Measurements from ENCODE around the gene MTF2. TPM values are rescaled to one million over a fixed set of nuclear protein-coding genes. Genes with fewer than 3 reads are reported as not detected.

MTF2 gene
- total and polyA plus RNA-seq, 3 donors from 2014 or later = 32.2 to 68.3 (median 57.4) TPM

GRCh38 chr1:93120614-93121013 is 41.5 kb downstream of the MTF2 start:
- H3K4me1 ChIP-seq = peaks cover 3% of the 10 kb centered on the region
- no peak overlapping the region for H3K4me3 ChIP-seq
- H3K27ac ChIP-seq = no peak overlapping the region
- H3K27me3 ChIP-seq = no peaks in the 10 kb centered on the region
- H3K36me3 ChIP-seq (ENCODE audit: low read depth, missing control alignments) = no peaks in the 10 kb centered on the region
- intact Hi-C loops (cut with DNase I; ENCODE audit: low total_unique reads) = no loop called here
- no peaks in the 10 kb centered on the region for H3K9me3 ChIP-seq
- DNase-seq = no peak
- TF ChIP-seq POLR2A (IDR thresholded peaks at IDR 0.05) (no peak), CTCF (IDR thresholded peaks at IDR 0.05) (no peak)

DNA sequence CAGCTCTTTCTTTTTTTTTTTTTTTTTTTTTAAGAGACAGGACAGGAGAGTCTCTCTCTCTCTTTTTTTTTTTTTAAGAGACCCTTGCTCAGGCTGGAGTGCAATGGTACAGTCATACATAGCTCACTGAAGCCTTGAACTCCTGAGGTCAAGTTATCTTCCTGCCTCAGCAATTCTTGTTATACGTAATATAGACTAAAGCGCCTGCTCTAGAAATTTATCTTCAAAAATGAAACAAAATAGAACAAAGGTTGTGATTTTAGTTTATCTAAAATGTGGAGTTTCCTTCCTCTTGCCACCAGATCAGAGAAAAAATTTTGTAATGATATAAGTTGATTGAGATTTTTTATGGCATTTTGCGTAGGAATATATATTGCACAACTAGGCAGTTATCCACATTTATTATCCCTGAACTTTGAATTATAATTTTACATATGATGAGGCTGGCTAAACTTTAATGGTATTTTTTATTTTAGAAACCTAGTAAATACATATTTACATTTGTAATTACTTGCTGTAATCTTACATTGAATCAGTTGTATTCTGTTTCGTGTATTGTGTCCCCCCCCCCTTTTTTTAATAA is 44.2 kb downstream of the MTF2 start:
- no peaks in the 10 kb centered on the region for H3K9me3 ChIP-seq
- no peaks in the 10 kb centered on the region for H3K36me3 ChIP-seq (ENCODE audit: low read depth, missing control alignments)
- H3K4me3 ChIP-seq = no peak overlapping the region
- no peak overlapping the region for H3K27ac ChIP-seq
- intact Hi-C loops (cut with DNase I; ENCODE audit: low total_unique reads) = no loop called here
- no peak for TF ChIP-seq CTCF (IDR thresholded peaks at IDR 0.05)
- no peak for TF ChIP-seq POLR2A (IDR thresholded peaks at IDR 0.05)
- WGBS, 2 donors = 62 to 77% methylated on average over 4 of the region's 4 CpGs
- H3K4me1 ChIP-seq = peaks cover 3% of the 10 kb centered on the region
- no peak for DNase-seq
- H3K27me3 ChIP-seq = no peaks in the 10 kb centered on the region

- WGBS, 2 donors = 54 to 67% methylated on average over 4 of the region's 4 CpGs
- H3K36me3 ChIP-seq (ENCODE audit: low read depth, missing control alignments) = no peaks in the 10 kb centered on the region
- H3K4me3 ChIP-seq = no peak overlapping the region
These were observed 45.7 kb downstream of the MTF2 start for GRCh38 chr1:93124556-93125355.

GRCh38 chr1:93129507-93130099 is 50.5 kb downstream of the MTF2 start:
- H3K4me1 ChIP-seq = peaks cover 3% of the 10 kb centered on the region

More at GRCh38 chr1:93124556-93125355, 45.7 kb downstream of the MTF2 start:
- Histone ChIP-seq H3K4me1 (peaks cover 3% of the 10 kb centered on the region), H3K27me3 (no peaks in the 10 kb centered on the region), H3K9me3 (no peaks in the 10 kb centered on the region), H3K27ac (no peak overlapping the region)
- TF ChIP-seq CTCF (IDR thresholded peaks at IDR 0.05) (no peak), POLR2A (IDR thresholded peaks at IDR 0.05) (no peak)
- DNase-seq = no peak
- intact Hi-C loops (cut with DNase I; ENCODE audit: low total_unique reads) = no loop called here

More at GRCh38 chr1:93129507-93130099, 50.5 kb downstream of the MTF2 start:
- no peak overlapping the region for H3K27ac ChIP-seq
- TF ChIP-seq CTCF (IDR thresholded peaks at IDR 0.05) (no peak), POLR2A (IDR thresholded peaks at IDR 0.05) (no peak)
- H3K4me3 ChIP-seq = no peak overlapping the region
- H3K9me3 ChIP-seq = no peaks in the 10 kb centered on the region
- H3K36me3 ChIP-seq (ENCODE audit: low read depth, missing control alignments) = no peaks in the 10 kb centered on the region
- H3K27me3 ChIP-seq = no peaks in the 10 kb centered on the region
- intact Hi-C loops (cut with DNase I; ENCODE audit: low total_unique reads) = no loop called here
- no peak for DNase-seq

All from testis (tissue), 3 donors.